ENCODE results near the gene SPATA20.

DNA sequence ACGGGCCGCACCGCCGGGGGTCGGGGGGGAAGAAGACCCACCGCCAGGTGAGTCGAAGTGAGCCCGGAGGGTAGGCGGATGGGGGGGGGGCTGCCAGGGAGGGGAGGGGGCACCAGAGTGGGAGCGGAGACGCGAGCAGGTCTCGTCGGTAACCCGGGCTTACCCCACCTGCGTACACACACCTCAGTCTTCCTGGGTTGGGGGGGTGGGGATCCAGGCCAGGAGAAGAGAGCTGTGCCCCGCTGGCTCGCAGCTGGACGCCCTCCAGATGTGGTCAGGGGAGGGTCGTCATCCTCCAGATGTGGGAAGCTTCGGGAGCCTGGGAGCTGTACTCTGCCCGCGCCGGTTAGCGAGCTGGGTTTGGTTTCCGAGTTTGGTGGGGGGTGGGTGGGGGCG, 14.8 kb downstream of the SPATA20 start:
- TF ChIP-seq, protein P1, sequence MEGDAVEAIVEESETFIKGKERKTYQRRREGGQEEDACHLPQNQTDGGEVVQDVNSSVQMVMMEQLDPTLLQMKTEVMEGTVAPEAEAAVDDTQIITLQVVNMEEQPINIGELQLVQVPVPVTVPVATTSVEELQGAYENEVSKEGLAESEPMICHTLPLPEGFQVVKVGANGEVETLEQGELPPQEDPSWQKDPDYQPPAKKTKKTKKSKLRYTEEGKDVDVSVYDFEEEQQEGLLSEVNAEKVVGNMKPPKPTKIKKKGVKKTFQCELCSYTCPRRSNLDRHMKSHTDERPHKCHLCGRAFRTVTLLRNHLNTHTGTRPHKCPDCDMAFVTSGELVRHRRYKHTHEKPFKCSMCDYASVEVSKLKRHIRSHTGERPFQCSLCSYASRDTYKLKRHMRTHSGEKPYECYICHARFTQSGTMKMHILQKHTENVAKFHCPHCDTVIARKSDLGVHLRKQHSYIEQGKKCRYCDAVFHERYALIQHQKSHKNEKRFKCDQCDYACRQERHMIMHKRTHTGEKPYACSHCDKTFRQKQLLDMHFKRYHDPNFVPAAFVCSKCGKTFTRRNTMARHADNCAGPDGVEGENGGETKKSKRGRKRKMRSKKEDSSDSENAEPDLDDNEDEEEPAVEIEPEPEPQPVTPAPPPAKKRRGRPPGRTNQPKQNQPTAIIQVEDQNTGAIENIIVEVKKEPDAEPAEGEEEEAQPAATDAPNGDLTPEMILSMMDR (IDR thresholded peaks at IDR 0.05): no peak
- TF ChIP-seq POLR2A (IDR thresholded peaks at IDR 0.05): no peak

Measured in heart left ventricle (tissue), 13 donors.